MCF 10A (cell line): ENCODE results near the gene ACKR4. TPM values are rescaled to one million over a fixed set of nuclear protein-coding genes. Genes with fewer than 3 reads are reported as not detected.
"Not testable (repeated sequence)": the region's sequence is repeated elsewhere in the genome, so short reads cannot be mapped to it uniquely, and the experiment has no call there.

Experiments used
- BruUV-seq: library from RNA; stranded (reverse); fragments of 400-500 nt; replicated peaks from 2 replicates; lab custom pipeline; 2021; lab: Mats Ljungman, UMichigan
- CTCF ChIA-PET: fragments of 300-600 bp; sonication (Branson Sonifier 250); formaldehyde crosslinking; extraction: SDS; loops from one replicate; lab custom pipeline; 2021; ENCODE audit warnings: antibody characterized with exemption, inconsistent platforms; lab: Yijun Ruan, JAX
- POLR2A ChIA-PET: fragments of 300-600, 350-650 bp; sonication (Branson Sonifier 250); formaldehyde crosslinking; extraction: SDS; loops from one replicate; lab custom pipeline; 2020; ENCODE audit warnings: antibody characterized with exemption, inconsistent platforms; lab: Yijun Ruan, JAX
- DNase-seq: peaks from one replicate; pipeline ENCODE4 v3.0.0-alpha.2; 2018; ENCODE audit not compliant: unreplicated experiment
- H3K27ac Mint-ChIP-seq: one replicate; pipeline ENCODE4 v1.8.0; 2022; ENCODE audit warnings: mild to moderate bottlenecking, low read depth, mixed read lengths; ENCODE audit not compliant: unreplicated experiment
- H3K27me3 Mint-ChIP-seq: one replicate; pipeline ENCODE4 v1.8.0; 2022; ENCODE audit warnings: mixed read lengths; ENCODE audit not compliant: insufficient read depth, unreplicated experiment
- H3K36me3 Mint-ChIP-seq: one replicate; pipeline ENCODE4 v1.8.0; 2022; ENCODE audit warnings: mild to moderate bottlenecking, moderate library complexity, mixed read lengths; ENCODE audit not compliant: insufficient read depth, unreplicated experiment
- H3K4me1 Mint-ChIP-seq: one replicate; pipeline ENCODE4 v1.8.0; 2022; ENCODE audit warnings: mixed read lengths; ENCODE audit not compliant: insufficient read depth, unreplicated experiment
- H3K4me3 Mint-ChIP-seq: one replicate; pipeline ENCODE4 v1.8.0; 2022; ENCODE audit warnings: mild to moderate bottlenecking, moderate library complexity, mixed read lengths; ENCODE audit not compliant: unreplicated experiment
- H3K9me3 Mint-ChIP-seq: one replicate; pipeline ENCODE4 v1.8.0; 2022; ENCODE audit warnings: mixed read lengths; ENCODE audit not compliant: unreplicated experiment
- CTCF ChIP-seq: fragments of 200-600 bp; IDR thresholded peaks from one replicate; pipeline ENCODE4 v1.8.0; 2022; ENCODE audit warnings: antibody characterized with exemption, mild to moderate bottlenecking; ENCODE audit not compliant: unreplicated experiment
- intact Hi-C: fragments of 100-400 bp; cut with micrococcal nuclease; formaldehyde crosslinking; loops from 2 replicates; pipeline ENCODE4 v1.14.1; 2022
- total RNA-seq: library from RNA; stranded (reverse); gene quantifications from 2 replicates; pipeline ENCODE4 v1.2.3, GENCODE V29; 2022

Gene ACKR4
- total RNA-seq, 1 experiment from 2014 or later = not detected

GRCh38 chr3:132615301-132615700 lies 18.2 kb downstream of the ACKR4 start:
- peaks cover 28% of the 10 kb centered on the region for H3K36me3 Mint-ChIP-seq
- CTCF ChIA-PET, DNase-seq, H3K4me1 Mint-ChIP-seq, H3K9me3 Mint-ChIP-seq, H3K27ac Mint-ChIP-seq, intact Hi-C loops, BruUV-seq, H3K4me3 Mint-ChIP-seq, H3K27me3 Mint-ChIP-seq: not testable (repeated sequence)
- POLR2A ChIA-PET = interaction anchor here (1.1 kb wide), 1 partner anchor 72 kb away, joined by 4 read pairs; no protein-coding TSS in a partner anchor

- TF ChIP-seq CTCF = no peak
- no peak overlapping the region for H3K27ac Mint-ChIP-seq
- ChIA-PET CTCF (no interaction called here), POLR2A (interaction anchor here (1.1 to 1.3 kb wide), 2 partner anchors 73 to 81 kb away, joined by 3 to 4 read pairs; no protein-coding TSS in a partner anchor)
- H3K36me3 Mint-ChIP-seq = peaks cover 26% of the 10 kb centered on the region
- BruUV-seq = no TSS peak
- H3K9me3 Mint-ChIP-seq = peaks cover 5% of the 10 kb centered on the region
- peak; percentile 11 for DNase-seq
- intact Hi-C loops = no loop called here
- H3K4me3 Mint-ChIP-seq = no peak overlapping the region
- no peaks in the 10 kb centered on the region for H3K4me1 Mint-ChIP-seq
- no peaks in the 10 kb centered on the region for H3K27me3 Mint-ChIP-seq
Measured at GRCh38 chr3:132615881-132616280, 18.8 kb downstream of the ACKR4 start.

GRCh38 chr3:132616780-132617179 lies 19.7 kb downstream of the ACKR4 start:
- Mint-ChIP-seq H3K27me3 (no peaks in the 10 kb centered on the region), H3K4me3 (no peak overlapping the region), H3K27ac (no peak overlapping the region), H3K9me3 (peaks cover 11% of the 10 kb centered on the region), H3K4me1 (no peaks in the 10 kb centered on the region), H3K36me3 (peaks cover 30% of the 10 kb centered on the region)
- BruUV-seq = no TSS peak
- no peak for DNase-seq
- POLR2A ChIA-PET = interaction anchor here (1.3 kb wide), 1 partner anchor 82 kb away, joined by 3 read pairs; no protein-coding TSS in a partner anchor
- intact Hi-C loops = no loop called here
- CTCF ChIA-PET = no interaction called here
- TF ChIP-seq CTCF = no peak

- ChIA-PET CTCF (no interaction called here), POLR2A (no interaction called here)
- Mint-ChIP-seq H3K9me3 (peaks cover 11% of the 10 kb centered on the region), H3K4me3 (no peak overlapping the region), H3K36me3 (peaks cover 39% of the 10 kb centered on the region), H3K27ac (no peak overlapping the region), H3K4me1 (no peaks in the 10 kb centered on the region), H3K27me3 (no peaks in the 10 kb centered on the region)
- no TSS peak for BruUV-seq
- intact Hi-C loops = no loop called here
- no peak for TF ChIP-seq CTCF
- DNase-seq = no peak
Measured at GRCh38 chr3:132622148-132622547, 25.1 kb downstream of the ACKR4 start.

- ChIA-PET POLR2A (no interaction called here), CTCF (interaction anchor here (0.9 to 1.4 kb wide), 3 partner anchors 16 to 87 kb away, joined by 3 to 4 read pairs (median 3); no protein-coding TSS in a partner anchor)
- no TSS peak for BruUV-seq
- peaks cover 11% of the 10 kb centered on the region for H3K9me3 Mint-ChIP-seq
- TF ChIP-seq CTCF = no peak
- DNase-seq = no peak
- H3K4me1 Mint-ChIP-seq = no peaks in the 10 kb centered on the region
- peaks cover 33% of the 10 kb centered on the region for H3K36me3 Mint-ChIP-seq
- intact Hi-C loops = no loop called here
- no peak overlapping the region for H3K27ac Mint-ChIP-seq
- H3K27me3 Mint-ChIP-seq = no peaks in the 10 kb centered on the region
- H3K4me3 Mint-ChIP-seq = no peak overlapping the region
Measured at GRCh38 chr3:132622761-132623160, 25.7 kb downstream of the ACKR4 start.
